NT2/D1 (cell line): ENCODE results near the gene CHRM2.

Source experiments
- SUZ12 ChIP-seq: IDR thresholded peaks from 2 replicates; pipeline ENCODE4 v1.6.1; 2011; ENCODE audit not compliant: insufficient read length, insufficient read depth; ENCODE audit errors: extremely low read depth
- YY1 ChIP-seq: IDR thresholded peaks from 2 replicates; pipeline ENCODE4 v1.6.1; 2011; ENCODE audit not compliant: insufficient read length, insufficient read depth
- ZNF274 ChIP-seq: IDR thresholded peaks from 2 replicates; pipeline ENCODE4 v1.6.1; 2011; ENCODE audit warnings: mild to moderate bottlenecking, low read depth, low read length

GRCh38 chr7:137038706-137039105 is 170.3 kb downstream of the CHRM2 start:
- no peak for TF ChIP-seq SUZ12
- no peak for TF ChIP-seq ZNF274
- TF ChIP-seq YY1: no peak
